ENCODE measurements around the gene ANGPTL2.

The ANGPTL2 gene

DNA sequence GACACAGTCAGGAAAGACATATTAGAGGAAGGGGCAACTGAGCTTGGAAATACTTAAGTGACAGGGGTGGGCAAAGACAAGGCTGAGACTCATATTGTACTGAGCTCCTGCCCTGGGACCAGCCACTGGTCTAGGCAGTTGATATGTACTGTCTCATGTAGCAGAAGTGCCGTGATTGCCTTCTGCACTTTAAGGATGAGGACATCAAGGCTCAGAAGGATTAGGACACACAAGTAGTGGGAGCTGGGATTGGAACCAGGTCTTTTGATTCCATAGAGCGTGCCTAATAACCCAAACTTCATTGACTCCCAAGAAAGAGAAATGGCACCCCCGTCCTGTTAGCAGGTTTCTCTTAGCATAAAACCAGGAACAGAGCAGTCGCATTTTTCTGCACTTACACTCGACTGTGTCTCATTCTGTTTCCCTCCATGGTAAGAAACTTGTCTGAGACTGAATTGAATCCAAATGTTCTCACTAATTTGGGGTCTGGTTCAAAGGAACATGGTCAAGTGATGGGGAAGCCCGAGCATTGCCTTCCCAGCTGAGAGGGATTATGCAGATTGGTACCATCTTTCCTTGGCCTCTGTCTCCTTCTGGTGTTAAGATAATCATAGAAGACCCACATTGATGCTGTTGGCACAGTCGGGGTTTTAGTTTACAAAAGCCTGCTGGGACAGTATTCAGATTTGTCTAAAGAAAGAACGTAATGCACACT is 70.4 kb downstream of the ANGPTL2 start:
- DNase-seq (ENCODE audit: low read depth in 2 of 3, low spot score in 2 of 3), result no peak

DNA sequence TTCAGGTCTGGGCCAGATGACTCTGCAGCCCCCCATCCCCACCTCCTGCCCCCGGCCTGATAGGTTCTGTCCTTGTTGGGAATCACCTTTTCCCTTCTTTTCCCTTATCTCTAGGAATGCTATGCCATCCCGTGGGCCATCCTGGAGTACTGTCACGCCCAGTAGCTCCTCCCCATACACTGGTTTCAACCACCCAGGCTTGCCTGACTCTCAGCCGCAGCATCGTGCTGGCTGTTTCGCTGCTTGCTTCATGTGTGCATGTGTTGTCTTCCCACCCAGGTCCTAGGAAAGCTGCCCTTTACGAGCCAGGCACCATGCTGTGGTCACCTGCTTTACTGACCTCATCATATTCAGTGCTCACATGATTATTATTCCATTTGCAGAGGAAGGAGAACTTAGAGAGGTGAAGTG is 71.8 kb downstream of the ANGPTL2 start:
- no peak for DNase-seq (ENCODE audit: low read depth in 2 of 3, low spot score in 2 of 3)

DNA sequence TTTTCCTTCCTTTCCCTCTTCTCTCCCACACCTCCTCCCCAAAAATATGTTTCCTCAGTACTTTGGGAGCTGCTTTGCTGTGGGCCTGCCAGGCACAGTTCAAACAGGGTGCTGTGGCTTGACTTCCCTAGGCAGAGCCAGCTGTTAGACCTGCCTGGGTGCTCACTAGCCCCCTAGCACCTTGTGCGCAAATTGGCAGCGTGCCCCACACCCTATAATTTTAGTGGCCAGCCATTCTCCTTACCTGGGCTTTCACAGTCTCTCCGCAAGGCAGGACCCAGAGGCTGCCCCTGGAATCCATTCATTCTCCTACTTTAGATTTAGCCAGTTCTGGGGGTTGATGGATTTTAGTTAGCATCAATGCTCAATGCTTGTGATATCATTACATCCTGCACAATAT is 72.3 kb downstream of the ANGPTL2 start:
- DNase-seq (ENCODE audit: low read depth in 2 of 3, low spot score in 2 of 3), result no peak

DNA sequence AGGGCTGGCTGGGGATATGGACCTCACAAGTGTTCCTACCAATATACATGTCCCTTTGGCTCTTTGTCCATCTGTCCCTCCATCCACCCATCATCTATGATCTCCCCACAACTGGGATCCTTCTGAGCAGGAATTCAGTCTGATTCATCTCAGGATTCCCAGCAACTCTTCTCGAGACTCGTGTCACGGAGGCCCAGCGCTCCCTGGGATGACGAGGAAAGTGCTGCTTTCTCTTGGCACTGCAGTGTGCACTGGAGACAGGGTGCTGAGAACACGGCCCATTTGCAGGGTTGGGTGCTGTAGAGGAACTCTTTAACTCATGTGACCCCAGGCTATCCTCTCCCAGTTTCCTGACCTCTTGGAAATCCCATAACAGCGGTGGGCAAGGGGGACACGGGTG is 72.9 kb downstream of the ANGPTL2 start:
- DNase-seq (ENCODE audit: low read depth in 2 of 3, low spot score in 2 of 3), result no peak

DNA sequence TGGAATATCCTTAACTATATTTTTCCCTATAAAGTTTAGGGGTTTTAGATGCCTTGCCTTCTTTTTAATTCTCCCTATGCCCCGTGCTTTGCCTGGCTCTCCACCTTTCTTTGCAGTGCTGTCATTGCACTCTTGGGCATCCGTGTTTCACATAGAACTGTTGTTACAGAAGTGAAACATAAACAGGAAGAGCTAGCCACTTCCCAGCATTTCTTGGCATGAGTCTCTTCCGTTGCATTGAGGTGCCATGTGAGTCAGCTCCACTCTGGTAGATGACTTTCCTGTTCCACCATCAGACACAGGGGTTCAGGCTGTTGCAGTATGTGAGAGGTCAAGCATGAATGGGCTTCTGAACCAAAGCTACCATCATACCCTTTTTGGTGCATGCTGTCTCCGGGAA is 73.4 kb downstream of the ANGPTL2 start:
- DNase-seq (ENCODE audit: low read depth in 2 of 3, low spot score in 2 of 3), result no peak

DNA sequence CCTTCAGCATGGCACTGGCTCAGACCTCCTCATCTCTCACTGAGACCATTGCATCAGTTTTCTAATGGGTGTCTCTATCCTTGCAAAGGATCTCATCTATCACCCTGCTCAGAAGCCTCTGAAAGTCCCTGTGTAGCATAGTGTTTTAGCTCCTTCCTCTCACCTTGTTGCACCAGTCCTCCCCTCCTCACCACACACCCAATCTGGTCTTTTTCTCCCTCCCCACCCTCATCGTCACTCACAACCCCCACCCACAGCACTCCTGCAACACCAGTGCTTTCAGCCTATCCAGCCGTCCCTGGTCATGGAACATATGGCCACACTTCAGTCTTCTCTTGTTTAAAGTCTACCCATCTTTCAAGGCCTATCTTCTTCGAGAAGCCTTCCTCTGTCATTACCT is 74.5 kb downstream of the ANGPTL2 start:
- no peak for DNase-seq (ENCODE audit: low read depth in 2 of 3, low spot score in 2 of 3)

DNA sequence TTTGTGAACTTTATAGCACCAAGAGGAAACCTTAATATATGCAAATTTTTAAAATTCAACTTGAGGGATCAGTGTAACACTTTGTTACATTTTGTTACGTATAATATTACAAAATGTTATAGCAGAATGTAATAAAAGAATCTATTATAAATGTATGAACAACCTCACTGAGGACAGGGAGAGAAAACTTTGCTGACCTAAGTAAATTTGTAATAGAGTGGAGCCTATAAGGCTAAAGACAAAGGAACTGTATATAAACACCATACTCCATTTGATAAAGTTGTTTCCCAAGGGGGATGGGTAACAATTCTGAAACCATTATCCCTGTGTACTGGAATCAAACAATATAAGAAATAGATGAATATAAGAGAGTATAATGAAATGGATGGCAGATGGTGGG is 77.3 kb downstream of the ANGPTL2 start:
- DNase-seq (ENCODE audit: low read depth in 2 of 3, low spot score in 2 of 3), result no peak

DNA sequence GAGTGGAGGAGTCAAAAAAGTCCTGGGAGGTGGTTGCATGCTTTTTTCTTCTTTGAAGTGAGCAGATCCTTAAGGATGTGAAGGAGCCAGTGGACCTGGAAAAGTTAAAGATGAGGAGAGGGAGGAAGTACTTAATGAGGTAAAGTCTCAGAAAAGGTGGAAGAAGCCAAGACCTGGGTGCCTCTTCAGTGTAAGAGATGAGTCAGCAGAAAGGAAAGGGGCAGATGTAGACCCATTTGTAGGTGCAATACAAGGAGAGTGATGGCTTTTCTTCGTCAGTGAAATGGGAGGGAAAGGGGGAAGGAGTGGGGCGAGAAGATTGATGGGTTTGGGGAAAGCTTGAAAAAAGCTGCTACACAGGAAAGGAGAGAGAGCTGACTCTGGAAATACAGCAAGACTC is 82.9 kb downstream of the ANGPTL2 start:
- no peak for DNase-seq (ENCODE audit: low read depth in 2 of 3, low spot score in 2 of 3)

DNA sequence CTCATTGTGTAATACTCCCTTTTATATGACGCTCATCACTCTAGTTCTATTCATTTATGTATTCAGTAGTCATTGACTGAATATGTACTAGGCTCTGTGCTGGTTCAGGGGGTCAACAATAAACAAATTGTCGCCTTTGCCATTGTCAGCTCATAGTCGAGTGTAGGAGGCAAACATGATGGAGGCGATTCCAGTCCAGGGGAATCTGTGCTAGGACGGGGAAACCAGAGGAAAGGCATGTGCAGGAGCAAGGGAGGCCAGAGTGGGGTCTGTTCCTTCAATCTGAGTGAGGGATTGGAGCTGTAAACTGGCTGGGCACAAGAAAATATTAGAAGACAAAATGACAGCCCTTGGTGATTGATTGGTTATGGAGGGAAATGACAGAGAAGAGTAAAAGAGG is 83.9 kb downstream of the ANGPTL2 start:
- no peak for DNase-seq (ENCODE audit: low read depth in 2 of 3, low spot score in 2 of 3)

All from activated CD8-positive, alpha-beta memory T cell treated with anti-CD3 and anti-CD28 coated beads for 48 hours (primary cell).